GM21619 (cell line): ENCODE results near the gene ZNF784.

Source experiments
- ATAC-seq: cut with Tn5 transposase; IDR thresholded peaks from one replicate; pipeline ENCODE4 v1.9.1; 2021; ENCODE audit not compliant: unreplicated experiment

The ZNF784 gene

DNA sequence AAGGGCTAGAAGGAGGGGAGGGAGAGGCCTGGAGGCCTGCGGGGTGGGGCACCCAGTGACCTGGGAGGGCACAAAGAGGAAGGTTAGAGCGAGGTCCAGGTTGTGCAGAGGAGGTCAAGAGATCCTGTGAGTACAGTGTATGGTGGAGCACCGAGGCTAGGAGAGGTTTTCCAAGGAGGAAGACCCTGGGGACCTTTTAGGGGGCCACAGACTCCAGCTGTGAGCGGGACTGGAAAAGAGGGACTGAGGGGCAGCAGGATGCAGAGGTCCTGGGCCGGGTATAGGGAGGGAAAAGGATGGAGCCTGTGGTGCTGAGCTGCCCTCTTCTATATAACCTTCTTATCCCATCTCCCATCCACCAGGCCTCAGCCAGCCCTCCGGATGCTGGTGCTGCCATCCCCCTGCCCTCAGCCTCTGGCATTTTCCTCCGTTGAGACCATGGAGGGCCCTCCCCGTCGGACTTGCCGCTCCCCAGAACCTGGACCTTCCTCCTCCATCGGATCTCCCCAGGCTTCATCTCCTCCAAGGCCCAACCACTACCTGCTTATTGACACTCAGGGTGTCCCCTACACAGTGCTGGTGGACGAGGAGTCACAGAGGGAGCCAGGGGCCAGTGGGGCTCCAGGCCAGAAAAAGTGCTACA lies 19.9 kb upstream of the ZNF784 start:
- no peak for ATAC-seq

DNA sequence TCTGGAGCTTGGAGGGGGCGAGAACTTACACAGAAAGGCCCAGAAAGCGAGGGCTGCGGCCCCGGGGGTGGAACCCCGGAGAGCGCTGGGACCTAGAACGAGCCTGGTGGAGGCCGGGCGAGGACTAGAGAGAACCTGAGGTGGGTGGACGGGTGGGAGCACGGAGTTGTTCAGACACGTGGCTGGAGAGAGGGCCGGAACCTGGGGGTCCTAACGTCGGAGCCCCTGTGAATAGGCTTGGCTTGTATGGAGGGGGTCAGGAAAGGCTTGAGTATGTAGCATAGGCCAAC lies 19.5 kb upstream of the ZNF784 start:
- no peak for ATAC-seq

DNA sequence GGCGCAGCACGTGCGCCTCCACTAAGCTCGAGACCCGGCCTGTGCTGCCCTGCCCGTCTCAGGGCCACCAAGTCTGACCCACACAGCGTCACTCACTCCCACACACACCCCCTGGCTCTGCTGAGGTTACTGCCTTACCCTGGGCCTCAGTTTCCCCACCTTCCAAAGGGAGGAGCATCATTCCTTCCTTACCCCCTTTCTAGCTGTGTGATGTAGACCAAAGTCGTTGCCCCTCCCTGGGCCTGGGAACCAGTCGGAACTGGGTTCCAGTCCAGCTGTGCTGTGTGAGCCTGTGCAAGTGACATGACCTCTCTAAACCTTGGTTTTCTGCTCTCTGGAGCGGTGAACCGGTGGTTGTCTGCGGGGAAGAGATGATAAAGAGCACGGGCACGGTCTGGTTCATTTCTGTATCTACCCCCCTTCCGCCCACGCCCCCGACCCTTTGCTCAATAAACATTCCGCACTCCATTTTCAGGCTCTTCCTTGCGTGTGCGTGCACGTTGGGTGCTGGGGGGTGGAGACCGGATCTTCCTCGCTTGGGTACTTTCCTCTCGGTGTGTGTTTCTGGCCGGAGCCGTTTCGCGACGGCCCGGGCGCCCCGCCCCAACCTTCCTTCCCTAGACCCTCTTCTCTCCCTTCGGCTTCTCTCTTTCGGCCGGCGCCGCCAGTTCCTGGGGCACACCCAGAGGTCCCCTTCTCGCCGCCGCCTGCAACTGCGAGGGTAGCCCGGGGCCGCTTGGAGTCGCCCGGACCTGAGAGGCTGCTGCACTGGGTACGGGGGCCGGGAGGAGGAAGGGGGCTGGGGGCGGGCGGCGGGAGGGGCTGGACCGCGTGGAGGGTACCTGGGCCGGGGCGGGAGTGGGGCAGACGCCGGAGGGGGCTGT lies 18.9 kb upstream of the ZNF784 start, which contains the start of gene ZNF581:
TSS of gene ZNF581 (plus strand) at position 647 of the 884 bp plus-strand sequence. CDS start 923 bp downstream, outside the sequence.
- no peak for ATAC-seq

DNA sequence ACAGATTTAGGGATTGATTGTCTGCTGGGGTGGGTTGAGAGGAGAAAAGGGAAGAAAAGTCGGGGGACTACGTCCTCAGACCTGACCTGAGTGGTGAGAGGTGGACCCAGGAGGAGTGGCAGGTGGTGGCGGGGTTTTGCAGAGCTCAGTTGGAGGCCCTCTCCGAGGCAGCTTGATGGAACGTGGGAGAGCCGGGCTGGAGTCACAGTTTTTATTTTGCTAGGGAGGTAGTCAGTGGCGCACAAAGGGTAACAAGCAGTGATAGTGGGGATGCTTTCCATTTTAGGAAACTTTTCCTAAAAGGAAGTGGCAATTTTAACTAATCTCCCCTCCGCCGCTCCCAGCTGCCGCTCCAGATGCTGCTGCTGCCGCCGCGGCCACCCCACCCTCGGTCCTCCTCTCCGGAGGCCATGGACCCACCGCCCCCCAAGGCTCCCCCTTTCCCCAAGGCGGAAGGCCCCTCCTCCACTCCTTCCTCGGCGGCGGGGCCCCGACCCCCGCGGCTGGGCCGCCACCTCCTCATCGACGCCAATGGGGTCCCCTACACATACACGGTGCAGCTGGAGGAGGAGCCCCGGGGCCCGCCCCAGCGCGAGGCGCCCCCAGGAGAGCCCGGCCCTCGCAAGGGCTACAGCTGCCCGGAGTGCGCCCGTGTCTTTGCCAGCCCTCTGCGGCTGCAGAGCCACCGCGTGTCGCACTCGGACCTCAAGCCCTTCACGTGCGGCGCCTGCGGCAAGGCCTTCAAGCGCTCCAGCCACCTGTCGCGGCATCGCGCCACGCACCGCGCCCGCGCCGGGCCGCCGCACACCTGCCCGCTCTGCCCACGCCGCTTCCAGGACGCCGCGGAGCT lies 18.0 kb upstream of the ZNF784 start:
- ATAC-seq: no peak

DNA sequence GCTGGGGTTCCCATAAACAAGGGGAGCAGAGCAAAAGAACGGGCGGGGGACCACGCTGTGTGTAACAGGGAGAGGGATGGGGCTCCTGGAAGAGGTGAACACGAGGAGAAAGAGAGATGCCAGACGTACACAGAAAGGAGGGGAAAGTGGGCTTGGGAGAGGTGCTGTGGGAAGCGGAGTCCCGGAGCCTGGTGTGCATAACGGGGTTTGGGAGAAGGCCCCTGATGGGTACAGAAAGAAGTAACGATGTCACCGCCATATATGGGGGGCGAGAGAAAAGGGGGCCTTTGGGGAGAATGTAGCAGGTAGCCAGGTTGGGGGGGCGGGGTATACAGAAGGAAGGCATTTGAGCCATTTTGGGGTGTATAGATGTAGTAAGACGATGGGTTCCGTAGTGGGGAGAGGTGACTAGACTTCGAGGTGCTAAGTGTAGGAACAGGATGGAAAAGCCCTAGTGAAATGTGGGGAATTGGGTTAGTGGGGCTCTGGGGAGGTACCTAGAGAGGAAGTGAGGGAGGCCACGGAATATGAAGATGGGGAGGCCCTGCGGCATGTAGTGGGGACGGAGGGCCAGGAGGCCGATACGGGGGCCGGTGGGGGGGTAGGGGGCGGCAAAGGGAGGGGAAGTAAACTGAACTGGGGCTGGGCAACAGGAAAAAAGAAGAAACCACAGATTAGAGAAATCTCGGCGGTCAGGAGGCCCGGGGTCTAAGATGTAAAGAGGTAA lies 17.2 kb upstream of the ZNF784 start:
- ATAC-seq: no peak

DNA sequence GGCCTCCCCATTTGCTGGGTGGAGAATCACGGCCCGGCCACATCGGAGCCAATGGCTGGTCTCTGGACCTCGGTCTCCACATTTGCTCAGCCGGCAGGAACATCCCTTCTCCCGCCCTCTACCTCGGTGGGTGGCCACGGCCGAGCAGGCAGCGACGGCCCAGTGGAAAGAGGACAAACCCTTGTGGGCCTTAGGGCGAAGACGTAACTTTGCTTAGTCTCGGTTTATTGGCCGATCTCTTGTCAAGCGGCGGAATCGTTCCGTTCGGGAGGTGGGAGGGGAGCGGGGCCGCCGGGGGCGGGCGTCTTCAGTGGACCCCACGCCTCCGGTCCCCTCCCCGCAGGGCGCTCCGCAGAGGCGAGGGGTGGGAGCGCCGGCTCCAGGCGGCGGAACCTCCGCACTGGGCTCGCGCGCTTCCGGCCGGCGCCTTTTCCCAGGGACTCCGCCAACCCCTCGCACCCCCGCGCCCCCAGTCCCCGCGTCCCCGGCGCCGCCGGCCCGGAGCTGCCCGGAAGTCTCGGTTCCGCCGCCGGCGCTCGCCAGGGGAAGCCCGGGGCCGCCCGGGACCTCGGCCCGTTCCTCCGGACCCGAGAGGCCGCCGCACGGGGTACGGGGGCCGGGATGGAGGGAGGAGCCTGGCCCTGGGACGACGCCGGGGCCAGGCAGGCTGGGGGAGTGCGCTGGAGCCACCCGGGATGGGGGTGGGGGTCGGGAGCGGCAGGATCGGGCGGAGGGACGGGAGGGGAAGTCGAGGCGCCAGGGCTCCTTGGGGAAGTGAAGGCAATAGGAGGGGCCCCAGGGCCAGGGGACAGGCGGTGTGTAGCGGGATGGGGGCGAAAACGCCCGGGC lies 16.4 kb upstream of the ZNF784 start, which contains the start of gene ZNF580:
TSS of gene ZNF580 (plus strand) at position 426 of the 849 bp plus-strand sequence. CDS start 1,507 bp downstream, outside the sequence.
- no peak for ATAC-seq

DNA sequence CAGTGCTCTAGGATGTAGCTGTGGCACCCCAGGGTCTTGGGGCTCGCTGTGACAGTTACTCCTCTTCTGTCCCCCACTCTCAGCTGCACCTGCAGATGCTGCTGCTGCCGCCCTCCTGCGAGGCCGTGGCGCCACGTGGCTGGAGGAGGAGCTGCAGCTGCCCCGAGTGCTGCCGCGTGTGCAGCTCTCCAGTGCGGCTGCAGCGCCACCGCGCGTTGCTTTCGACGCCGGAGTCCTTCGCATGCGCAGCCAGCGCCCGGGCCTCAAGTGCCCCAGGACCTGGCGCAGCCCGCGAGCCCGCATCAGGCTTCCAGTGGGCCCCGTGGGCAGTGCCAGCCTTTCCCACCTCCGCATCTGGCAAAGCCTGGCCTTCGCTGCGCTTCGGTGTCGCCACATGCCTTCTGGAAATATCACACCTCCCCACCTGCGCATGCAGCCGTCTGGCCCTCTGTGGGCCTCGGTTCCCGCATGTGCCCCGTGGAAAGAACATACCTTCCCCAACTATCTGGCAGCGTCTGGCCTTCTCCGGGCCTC lies 15.7 kb upstream of the ZNF784 start:
- ATAC-seq: no peak

DNA sequence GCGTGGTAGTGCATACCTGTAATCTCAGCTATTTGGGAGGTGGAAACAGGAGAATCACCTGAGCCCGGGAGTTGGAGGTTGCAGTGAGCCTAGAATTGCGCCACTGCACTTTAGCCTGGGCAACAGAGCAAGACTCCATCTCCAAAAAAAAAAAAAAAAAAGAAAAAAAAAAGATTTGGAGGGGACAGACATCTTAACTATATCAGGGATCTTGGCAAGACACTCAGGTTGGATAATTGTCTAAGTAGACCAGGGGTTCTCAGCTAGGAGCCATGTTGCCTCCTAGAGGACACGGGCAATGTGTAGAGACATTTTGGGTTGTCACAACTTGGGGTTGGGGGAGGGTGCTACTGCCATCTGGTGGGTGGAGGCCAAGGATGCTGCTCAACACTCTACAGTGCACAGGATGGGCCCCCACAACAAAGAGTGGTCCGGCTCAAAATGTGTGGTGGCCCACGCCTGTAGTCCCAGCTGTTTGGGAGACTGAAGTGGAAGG lies 14.5 kb upstream of the ZNF784 start:
- no peak for ATAC-seq

DNA sequence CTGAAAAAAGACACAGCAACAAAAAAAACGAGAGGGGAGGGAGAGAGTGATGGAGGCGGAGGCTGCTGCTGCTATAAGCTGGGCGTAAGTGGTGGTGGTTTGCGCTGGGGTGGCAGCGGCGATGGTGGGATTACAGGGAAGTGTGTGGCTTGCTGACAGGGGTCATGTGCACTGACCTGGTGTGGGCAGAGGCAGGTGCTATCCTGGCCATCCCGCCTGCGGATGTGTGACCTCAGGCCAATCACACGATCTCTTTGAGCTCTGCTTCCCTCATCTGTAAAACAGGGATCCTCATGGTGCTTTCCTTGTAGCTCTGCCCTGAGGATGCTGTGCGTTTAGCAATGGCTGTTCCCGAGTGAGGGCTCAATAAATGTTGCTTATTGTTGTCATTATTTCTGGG lies 13.2 kb upstream of the ZNF784 start:
- ATAC-seq: no peak

DNA sequence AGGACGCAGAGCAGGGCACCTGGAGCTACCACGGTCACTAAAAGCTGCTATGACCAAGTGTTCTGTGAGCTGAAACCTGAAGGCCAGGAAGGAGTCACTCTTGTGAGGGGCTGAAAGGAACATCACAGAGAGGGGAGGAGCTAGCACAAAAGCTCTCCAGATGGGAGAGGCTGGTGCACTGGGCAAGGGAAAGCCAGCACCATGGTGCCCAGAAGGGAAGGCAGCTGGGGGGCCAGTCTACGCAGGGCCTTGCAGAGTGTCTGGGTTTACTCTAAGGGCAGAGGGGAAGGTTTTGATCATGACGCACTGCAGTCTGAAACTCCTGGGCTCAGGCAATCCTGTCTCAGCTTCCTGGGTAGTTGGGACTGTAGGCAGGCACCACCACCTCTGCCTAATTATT lies 12.4 kb upstream of the ZNF784 start:
- ATAC-seq: no peak

DNA sequence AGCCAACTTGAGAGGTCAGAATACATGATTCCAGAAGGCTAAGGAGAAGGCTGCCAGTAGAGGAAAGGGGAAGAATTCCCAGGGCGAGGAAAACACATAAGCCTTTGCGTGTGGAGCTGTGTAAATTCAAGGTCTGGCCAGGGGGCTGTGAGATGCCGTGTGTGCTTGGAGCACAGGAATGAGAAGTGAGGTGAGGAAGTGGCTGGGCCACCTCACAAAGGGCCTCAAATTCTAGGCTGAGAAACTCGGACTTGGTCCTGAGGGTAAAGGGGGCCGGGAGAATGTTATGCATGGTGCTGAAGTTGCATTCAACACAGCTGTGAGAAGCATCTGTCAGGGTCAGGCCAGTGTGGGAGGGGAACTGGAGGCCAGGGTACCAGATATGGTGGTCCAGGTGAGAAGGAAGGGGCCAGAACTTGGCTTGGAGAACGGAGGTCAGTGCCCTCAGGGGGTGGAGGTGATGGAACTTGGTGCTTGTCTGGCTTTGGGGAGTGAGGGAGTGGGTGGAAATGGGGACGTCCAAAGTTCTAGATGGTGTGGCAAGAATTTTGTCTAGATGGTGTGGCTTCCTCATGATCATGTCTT lies 11.6 kb upstream of the ZNF784 start:
- no peak for ATAC-seq

DNA sequence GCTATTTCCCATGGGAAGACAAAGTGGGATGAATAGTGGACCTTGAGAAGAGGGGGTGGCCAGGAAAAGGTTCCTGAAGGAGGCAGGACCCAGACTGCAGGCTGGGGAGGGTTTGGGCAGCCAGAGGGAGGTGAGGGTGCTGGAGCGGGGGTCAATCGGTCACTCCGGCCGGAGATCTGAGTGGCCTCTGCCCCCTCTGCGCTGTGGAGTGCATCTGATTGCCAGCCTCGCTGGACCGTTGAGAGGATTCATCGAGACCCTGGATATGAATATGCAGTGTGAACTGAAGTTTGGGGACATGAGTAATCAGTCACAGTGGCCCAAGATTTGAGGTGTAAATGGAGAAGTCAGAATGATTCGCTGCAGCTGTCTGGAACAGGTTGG lies 11.0 kb upstream of the ZNF784 start:
- ATAC-seq: no peak

DNA sequence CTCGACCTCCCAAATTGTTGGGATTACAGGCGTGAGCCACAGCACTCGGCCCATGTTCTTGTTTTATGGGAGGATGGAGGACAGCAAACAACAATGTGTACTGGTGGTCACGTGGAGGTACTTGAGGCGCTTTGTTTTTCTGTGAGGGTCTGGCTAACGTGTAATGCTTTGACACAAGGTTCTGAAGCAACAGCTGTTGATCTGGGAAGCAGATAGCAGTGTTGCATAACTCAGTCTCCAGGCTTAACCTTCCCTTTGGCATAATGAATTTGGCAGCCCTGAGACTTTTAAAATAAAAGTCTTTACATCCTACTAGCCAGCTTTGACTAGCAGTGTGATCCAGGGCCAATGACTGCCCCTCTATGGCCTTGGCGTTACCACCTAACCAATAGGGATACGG lies 9.5 kb upstream of the ZNF784 start:
- no peak for ATAC-seq

DNA sequence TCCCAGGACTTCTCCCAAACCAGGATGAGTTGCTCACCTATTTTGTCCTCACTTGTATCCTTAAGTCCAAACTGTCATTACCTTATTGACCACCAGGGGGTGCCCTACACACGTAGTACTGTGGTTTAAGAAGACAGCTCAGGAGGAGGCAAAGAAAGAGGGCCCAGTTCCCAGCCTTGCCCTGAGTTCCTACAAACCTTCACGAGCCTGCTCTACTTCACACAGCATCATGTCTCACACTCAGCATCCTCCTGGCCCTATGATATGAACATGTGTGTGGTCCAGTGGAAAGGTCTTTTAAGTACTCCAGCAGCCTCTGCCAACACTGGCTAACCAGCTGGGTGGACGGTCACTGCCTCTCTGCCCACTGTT lies 8.1 kb upstream of the ZNF784 start:
- no peak for ATAC-seq

DNA sequence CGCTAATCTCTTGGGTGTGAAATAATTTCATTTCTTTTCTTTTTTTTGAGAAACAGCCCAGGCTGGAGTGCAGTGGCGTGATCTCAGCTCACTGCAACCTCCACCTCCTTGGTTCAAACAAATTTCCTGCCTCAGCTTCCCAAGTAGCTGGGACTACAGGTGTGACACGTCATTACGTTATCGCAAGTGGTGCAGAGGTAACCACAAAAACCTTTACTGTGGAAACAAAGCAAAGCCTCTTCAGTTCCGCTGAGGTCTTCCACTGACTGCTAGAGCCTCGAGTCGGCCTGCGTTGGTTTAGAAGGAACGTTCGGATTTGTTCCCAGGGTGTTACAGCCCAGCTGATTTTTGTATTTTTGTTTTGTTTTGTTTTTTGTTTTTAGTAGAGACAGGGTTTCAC lies 2.0 kb upstream of the ZNF784 start:
- no peak for ATAC-seq

DNA sequence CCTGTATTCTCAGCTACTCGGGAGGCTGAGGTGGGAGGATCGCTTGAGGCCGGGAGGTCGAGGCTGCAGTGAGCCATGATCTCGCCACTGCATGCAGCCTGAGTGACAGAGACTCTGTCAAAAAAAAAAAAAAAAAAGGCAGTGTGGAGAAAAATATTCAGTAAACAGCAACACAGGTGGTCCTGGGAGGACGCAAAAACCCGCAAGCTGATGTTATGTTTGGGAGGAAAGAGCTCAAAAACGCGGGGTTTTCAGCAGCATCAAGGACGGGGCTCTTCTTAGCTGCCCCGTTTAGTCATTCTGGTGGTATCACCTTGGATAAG lies 599 bp upstream of the ZNF784 start:
- no peak for ATAC-seq

DNA sequence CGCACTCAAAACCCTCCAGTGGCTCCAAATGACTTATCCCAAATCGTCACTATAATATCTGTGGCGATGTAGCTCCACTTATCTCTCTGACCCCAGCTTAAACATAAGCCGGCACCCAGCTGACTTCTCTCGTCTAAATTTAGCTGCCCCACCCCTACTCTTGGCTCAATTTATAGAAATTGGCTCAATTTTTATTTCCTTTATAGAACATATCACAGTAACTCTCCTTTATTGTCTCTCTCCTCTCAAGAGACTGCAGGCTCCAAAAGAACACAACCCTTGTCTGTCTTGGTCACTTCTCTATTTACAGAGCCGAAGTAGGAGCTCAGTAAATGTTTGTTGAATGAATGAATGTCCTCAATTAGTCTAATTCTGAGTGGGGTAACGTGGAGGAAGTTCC lies 805 bp downstream of the ZNF784 start:
- ATAC-seq: no peak

DNA sequence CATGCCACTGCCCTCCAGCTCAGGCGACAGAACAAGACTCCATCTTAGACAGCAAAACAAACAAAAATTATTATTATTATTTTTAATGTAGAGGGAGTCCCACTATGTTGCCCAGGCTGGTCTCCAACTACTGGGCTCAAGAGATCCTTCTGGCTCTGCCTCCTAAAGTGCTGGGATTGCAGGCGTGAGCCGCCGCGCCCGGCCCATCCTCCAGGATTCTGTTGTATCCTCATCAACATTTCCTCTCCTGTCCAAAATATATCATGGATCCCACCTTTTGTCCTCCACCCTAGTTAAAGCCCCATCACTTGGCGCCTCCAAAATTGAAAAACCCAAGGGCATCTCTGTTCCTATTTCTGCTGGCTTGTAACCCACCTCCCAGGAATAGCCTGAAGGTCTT lies 1.2 kb downstream of the ZNF784 start:
- no peak for ATAC-seq

DNA sequence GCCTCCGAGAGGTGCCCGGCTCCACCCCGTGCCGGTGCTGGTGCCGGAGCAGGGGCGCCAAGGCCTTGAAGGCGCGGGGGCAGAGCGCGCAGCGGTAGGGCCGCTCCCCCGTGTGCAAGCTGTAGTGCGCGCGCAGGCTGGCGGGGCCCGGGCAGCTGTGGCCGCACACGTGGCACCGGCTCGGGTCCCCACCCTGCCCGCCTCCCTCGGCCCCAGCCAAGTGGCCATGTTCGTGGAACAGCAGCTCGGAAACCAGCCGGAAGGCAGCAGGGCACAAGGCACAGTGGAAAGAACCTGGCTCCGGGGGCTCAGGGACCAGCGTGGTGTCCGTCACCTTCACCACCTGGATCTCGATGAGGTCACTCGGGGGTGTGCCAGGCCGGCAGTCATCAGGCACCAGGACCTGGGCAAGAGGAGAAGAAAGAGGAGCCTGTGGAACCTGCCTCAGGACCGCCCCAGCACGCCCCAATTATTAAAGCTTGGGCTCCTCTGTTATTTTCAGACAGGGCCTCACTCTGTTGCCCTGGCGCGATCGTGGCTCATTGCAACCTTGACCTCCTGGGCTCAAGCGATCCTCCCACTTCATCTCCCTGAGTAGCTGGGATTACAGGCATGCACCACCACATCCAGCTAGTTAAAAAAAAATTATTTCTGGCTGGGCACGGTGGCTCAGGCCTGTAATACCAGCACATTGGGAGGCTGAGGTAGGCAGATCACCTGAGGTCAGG lies 2.0 kb downstream of the ZNF784 start:
- ATAC-seq: no peak
